ENCODE results near the gene C1orf35.
A peak's percentile ranks its signal among the peaks of the same experiment; 100 is the strongest.

C1orf35 gene

GRCh38 chr1:228083871-228084278 lies 19.2 kb downstream of the C1orf35 start:
- no peak for TF ChIP-seq CTCF (IDR thresholded peaks at IDR 0.05; ENCODE audit: low read depth, low read length, missing control alignments)
- H3K4me3 ChIP-seq (ENCODE audit: low read depth, low read length) = peak overlapping the region; percentile 81
- no peak for DNase-seq (ENCODE audit: low read depth)

- TF ChIP-seq CTCF (IDR thresholded peaks at IDR 0.05; ENCODE audit: low read depth, low read length, missing control alignments) = no peak
- peak overlapping the region; percentile 81 for H3K4me3 ChIP-seq (ENCODE audit: low read depth, low read length)
- no peak for DNase-seq (ENCODE audit: low read depth)
These were observed 19.9 kb downstream of the C1orf35 start for GRCh38 chr1:228082918-228083870.

GRCh38 chr1:228082214-228082917 lies 20.8 kb downstream of the C1orf35 start, which contains the start of gene ARF1:
Gene ARF1 (plus strand): TSS chr1:228082708. CDS start chr1:228097115, 14,407 bp downstream.
- peak; percentile 77 for DNase-seq (ENCODE audit: low read depth)
- no peak for TF ChIP-seq CTCF (IDR thresholded peaks at IDR 0.05; ENCODE audit: low read depth, low read length, missing control alignments)

GRCh38 chr1:228081578-228082213 lies 21.4 kb downstream of the C1orf35 start:
- peak overlapping the region; percentile 83 for H3K4me3 ChIP-seq (ENCODE audit: low read depth, low read length)
- DNase-seq (ENCODE audit: low read depth) = no peak
- no peak for TF ChIP-seq CTCF (IDR thresholded peaks at IDR 0.05; ENCODE audit: low read depth, low read length, missing control alignments)

More at GRCh38 chr1:228082214-228082917, 20.8 kb downstream of the C1orf35 start, which contains the start of gene ARF1:
- peak within 1 kb of the TSS; percentile 83 for H3K4me3 ChIP-seq (ENCODE audit: low read depth, low read length)

- peak overlapping the region; percentile 83 for H3K4me3 ChIP-seq (ENCODE audit: low read depth, low read length)
- DNase-seq (ENCODE audit: low read depth) = no peak
- no peak for TF ChIP-seq CTCF (IDR thresholded peaks at IDR 0.05; ENCODE audit: low read depth, low read length, missing control alignments)
These were observed 22.0 kb downstream of the C1orf35 start for GRCh38 chr1:228081144-228081543.

GRCh38 chr1:228079601-228080263 lies 23.4 kb downstream of the C1orf35 start:
- no peak for TF ChIP-seq CTCF (IDR thresholded peaks at IDR 0.05; ENCODE audit: low read depth, low read length, missing control alignments)
- DNase-seq (ENCODE audit: low read depth) = no peak
- no peak overlapping the region for H3K4me3 ChIP-seq (ENCODE audit: low read depth, low read length)
